ENCODE results near the gene FTCD.
"Not testable (repeated sequence)": the region's sequence is repeated elsewhere in the genome, so short reads cannot be mapped to it uniquely, and the experiment has no call there.

Gene FTCD

GRCh38 chr21:46155514-46156377 lies at the start of gene FTCD:
TSS of gene FTCD (minus strand) at chr21:46155579. CDS start at chr21:46155523, 56 bp downstream.
- DNase-seq (ENCODE audit: low read depth): no peak

GRCh38 chr21:46205166-46205565 lies 49.8 kb upstream of the FTCD start:
- no peak for DNase-seq (ENCODE audit: low read depth)

- no peak for DNase-seq (ENCODE audit: low read depth)
Observed at GRCh38 chr21:46203203-46203600, 47.8 kb upstream of the FTCD start.

- no peak for DNase-seq (ENCODE audit: low read depth)
Observed at GRCh38 chr21:46202592-46203202, 47.3 kb upstream of the FTCD start.

- not testable (repeated sequence) for DNase-seq (ENCODE audit: low read depth)
Observed at GRCh38 chr21:46200877-46201803, 45.8 kb upstream of the FTCD start.

DNA sequence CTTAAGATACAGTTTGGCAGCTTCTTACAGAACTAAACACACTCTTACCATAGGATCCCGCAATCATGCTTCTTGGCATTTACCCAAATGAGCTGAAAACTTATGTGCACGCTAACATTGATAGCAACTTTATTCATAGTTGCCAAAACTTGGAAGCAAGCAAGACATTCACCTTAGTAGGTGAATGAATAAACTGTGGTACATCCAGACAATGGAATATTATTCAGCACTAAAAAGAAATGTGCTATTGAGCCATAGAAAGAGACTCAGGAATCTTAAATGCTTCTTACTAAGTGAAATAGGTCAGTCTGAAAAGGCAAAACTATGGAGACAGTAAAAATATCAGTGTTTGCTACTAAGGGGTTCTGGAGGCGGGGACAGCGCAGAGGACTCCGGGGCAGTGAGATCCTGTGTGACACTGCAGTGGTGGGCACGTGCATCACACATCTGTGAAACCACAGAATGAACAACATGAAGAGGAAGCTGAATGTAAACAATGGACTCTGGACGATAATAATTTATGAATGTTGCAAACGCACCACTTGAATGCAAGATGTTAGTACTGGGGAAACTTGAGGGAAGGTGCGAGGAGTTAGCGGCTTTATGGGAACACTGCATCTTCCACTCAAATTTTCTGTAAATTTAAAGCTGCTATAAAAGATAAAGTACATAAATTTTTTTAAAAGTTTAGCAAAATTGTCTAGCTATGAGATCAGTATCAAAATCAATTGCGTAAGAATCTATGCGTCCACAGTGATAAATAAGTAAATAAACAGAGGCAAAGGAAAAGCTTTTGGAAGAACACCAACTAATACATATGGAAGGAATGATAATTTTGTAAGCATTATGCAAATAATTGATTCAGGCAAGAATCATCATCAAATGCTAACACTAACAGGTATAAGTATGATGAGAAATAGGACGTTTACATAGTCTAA lies 44.3 kb upstream of the FTCD start:
- no peak for DNase-seq (ENCODE audit: low read depth)

- DNase-seq (ENCODE audit: low read depth): no peak
Observed at GRCh38 chr21:46196733-46197132, 41.4 kb upstream of the FTCD start.

GRCh38 chr21:46195595-46196195 lies 40.3 kb upstream of the FTCD start:
- no peak for DNase-seq (ENCODE audit: low read depth)

GRCh38 chr21:46194374-46195334 lies 39.3 kb upstream of the FTCD start:
- DNase-seq (ENCODE audit: low read depth): no peak

DNA sequence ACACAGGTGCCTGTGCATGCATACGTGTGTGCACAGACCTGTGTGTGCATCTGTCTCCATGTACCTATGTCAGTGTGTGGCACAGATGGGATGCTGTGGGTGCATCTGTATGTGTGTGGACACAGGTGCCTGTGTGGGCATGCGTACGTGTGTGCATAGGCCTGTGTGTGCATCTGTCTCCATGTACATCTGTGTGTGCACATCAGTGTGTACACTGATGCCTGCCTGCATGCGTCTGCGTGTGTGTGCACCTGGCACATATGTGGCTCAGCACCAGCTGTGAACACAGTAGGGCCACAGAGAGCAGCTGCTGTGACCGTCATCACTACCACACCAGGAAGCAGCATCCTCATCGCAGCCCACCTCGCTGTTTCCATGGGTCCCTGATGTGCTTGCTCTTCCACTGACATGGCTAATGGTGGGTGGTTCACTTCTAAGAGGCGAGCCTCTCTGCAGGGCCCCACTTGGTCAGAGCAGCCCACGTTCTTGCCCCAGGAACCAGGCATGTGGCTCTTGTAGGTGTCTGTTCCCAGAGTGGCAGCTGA lies 38.5 kb upstream of the FTCD start:
- no peak for DNase-seq (ENCODE audit: low read depth)

DNA sequence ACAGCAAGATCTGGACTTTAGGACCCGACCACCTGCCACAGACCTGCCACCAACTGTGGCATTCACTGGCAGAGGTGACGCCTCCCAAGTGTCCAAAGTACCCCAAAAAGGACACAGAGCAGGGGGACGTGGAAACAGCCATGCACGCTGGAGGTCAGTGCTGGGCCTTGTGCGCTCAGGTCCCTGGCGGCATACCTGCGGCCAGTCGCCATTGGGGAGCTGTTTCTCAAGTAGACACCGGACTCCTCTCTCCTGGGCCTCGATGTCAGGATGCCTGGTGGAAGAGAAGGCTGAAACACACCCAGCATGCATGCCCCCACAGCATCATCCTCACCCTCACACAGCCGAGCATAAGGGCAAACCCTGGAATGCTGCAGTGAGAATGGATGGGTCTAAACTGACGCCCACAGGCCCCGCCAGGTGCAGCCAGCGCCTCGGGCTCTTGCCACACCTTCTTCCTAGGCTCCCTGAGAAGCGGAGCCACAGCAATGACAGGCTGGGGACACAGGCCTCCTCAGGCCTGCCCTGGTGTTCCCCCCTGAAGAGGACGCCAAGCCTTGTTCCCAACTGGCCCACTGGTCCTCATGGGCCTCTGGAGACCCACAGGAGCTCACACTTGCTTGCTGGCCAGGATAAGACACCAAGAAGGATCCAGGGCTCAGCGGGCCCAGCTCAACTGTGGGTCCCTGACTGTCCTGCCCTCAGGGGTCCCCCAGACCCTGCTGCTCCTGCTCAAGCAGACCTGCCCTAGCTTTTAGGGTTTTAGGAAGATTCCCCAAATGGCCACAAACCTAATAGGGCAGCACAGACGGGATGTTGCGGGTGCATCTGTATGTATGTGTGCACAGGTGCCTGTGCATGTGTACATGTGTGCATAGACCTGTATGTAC lies 36.6 kb upstream of the FTCD start:
- no peak for DNase-seq (ENCODE audit: low read depth)

DNA sequence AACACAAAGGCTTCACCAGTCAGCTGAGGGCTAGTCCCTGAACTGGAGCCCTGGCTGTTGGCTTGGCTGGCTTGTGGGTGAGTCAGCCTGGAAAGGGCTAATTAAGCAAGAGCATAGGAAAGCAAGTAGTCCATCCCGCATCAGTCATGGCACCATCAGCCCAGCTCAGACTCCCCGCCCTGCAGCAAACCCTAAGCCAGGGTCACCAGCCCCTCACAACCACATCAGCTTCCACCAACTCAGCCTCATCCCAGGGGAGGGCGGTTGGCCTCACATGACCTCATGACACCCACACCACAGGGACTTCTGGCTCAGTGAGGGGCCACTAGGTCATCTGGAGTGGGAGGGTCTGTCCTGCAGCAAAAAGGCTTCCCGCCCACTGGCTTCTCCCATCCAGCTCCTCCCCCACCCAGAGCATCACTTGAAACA lies 35.9 kb upstream of the FTCD start:
- no peak for DNase-seq (ENCODE audit: low read depth)

- DNase-seq (ENCODE audit: low read depth): no peak
Observed at GRCh38 chr21:46190491-46191131, 35.2 kb upstream of the FTCD start.

DNA sequence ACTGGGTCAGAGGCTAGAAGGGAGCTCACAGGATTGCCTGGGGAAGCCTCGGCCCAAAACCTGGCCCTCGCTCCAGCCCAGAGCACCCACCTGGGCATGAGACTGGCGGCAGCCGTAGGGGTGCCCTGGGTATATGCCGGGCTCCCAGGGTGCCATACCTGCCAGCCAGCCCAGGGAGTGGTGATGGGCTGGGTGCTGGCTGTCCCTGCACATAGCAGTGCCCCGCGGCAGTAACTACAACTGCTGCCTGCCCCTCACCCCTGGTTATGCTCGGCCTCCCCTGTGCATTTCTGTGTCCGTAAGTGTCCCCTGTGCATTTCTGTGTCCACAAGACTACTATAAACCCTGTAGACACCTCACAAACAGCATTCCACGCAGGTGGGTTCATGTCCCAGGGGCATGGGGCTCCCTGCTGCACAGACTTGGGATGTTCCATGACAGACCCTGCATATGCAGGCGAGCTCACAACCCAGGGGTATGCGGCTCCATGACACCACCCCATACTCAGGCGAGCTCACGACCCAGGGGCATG lies 34.6 kb upstream of the FTCD start:
- DNase-seq (ENCODE audit: low read depth): no peak

DNA sequence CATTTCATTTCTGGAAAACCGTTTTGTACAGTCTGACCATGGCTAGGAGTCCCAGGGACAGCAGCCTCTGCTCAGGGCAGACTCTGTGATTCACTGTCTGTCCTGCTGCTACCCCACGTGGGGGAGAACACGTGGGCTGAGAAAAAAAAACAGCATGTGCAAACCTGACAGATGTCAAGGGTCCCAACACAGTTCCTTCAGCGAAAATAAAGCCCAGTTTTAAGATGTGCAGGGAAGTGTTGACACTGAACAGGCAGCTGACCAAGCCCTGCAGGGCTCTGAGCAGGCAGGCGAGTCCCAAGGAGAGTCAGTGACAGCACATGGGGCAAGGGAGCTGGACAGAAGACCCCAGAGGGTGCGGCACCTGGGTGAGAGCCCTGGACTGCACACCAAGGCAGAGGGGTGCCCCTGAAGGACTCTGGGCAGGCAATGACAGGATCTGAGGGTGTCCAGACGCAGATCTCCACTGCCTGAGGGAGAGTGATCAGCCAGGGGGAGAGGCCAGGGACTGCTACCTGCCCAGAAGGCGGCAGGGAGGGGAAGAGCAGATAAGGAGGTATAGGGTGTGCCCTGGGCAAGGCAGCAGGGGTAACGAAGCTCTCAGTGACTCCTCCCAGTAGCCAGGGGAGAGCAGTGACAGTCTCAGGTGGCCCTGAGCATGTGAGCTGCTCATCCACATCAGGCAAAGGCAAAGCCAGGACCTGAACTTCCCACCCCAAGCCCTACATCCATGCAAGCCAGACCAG lies 34.0 kb upstream of the FTCD start:
- no peak for DNase-seq (ENCODE audit: low read depth)

Data from stimulated activated CD8-positive, alpha-beta memory T cell treated with anti-CD3 and anti-CD28 coated beads, Interleukin-12 subunit alpha, Interleukin-12 subunit beta, amount 100 ng/mL, for 1 hour (primary cell).